ENCODE measurements around the gene LSM12.
A peak's percentile ranks its signal among the peaks of the same experiment; 100 is the strongest.

LSM12 gene

GRCh38 chr17:44095647-44096496, 29.4 kb upstream of the LSM12 start:
- DNase-seq = no peak

DNA sequence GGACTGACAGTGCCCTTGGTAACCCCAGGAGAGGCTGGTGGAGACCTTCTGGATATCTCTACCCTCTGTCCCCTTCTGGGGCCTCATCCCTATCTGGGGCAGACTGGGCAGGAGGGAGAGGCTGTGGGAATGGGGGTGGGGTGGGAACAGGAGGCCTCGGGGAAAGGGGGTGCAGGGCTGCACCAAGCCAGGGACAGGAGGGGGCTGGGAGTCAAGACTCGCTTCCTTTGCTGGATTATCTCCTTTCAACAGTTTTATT, 28.8 kb upstream of the LSM12 start:
- DNase-seq = no peak

GRCh38 chr17:44094701-44095387, 28.4 kb upstream of the LSM12 start:
- no peak for DNase-seq

DNA sequence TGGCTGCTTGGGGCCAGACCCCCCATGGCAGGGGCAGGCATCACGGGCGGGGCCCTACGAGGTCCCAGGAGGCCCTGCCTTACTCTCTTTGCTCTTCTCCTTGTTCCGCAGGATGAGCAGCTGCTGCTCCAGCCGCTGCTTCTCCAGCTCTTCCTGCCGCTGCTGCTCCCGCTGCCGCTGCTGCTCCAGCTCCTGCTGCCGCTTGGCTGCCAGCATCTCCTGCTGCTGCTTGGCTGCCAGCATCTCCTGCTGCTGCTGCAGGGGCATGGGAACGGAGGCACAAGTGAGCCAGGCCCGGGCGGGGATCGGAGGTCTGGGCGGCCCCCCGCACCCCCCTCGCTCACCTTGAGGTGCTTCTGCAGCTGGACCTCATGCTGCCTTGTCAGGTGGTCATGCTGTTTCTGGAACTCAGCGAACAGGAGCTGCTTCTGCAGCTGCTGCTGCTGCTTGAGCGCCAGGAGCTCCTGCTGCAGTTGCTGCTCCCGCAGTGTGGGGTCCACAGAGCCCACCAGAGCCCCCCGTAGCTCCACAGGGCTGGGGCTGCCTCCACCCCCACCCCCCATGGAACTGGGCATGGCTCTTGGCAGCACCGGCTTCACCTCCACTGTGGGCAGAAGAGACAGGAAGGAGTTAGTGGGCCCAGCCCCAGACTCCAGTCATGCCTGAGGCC, 26.9 kb upstream of the LSM12 start:
- DNase-seq = no peak

- DNase-seq = no peak
Observed at GRCh38 chr17:44092051-44092450, 25.6 kb upstream of the LSM12 start.

DNA sequence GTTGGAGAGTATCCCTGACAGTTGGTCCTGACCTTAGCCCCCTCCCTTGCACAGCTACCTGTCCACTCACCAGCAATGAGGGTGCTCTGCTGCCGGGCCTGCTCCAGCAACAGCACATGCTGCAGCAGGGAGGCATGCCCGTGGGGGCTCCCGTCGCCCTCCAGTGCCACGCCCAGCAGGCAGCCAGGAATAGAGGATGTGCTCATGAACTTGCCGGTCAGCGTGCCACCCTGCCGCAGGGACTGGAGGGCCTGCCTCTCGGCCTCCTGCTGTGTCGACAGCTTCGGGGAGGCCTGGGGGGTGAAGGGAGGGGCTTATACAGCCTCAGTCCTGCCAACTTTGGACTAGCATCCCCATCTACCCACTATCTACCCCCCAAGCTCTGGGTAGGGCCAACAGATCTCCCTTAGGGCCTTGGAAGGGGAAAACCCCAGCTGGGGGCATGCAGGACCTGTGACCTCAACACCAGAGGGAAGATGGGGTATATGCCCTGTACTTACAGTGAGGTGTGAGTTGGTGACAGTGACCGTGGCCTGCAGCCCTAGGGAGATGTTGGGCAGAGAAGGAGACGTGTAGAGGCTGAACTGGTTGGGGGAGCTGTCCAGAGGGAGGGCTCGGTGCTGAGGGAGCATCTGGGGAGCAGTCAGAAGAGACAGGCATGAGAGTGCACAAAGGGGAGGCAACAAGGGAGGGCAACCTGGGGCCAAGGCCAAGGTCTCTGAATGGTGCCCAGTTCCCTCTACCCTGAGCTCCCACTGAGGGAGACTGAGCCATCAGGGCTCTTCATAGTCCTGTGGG, 24.9 kb upstream of the LSM12 start:
- no peak for DNase-seq

DNA sequence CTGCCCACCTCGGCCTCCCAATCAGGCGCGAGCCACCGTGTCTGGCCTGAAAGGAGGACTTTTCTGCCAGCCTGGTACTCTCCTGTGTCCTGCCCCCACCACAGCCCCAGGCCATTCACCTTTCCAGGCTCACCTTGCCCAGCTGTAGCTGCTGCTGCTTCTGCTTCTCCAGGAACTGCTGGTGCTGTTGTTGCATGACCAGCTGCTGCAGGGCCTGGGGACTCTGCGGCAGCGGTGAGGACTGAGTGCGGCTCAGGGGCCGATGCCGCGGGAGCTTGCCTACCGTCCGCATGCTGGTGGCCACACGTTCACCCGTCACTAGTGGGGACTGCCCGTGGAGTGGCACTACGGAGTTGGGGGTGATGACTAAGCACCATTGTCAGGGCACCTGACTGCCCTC, 21.8 kb upstream of the LSM12 start:
- no peak for DNase-seq

DNA sequence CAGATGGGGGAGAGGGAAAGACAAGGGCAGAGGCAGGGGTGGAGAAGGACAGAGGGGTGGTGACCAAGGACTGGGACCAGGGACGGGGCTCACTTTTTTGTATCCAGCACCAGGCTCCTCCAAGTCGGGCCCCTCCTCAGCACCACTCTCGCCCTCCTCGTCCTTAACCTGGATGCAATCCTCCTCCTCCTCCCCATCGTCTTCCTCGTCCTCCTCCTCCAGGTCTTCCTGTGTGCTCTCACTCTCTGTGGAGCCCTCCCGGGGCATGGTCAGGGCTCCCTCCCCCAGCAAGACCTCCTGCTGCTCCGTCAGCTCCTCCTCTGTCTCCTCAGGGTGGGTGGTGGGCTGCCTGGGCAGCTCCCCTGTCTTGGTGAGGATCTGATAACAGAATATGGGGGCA, 20.8 kb upstream of the LSM12 start:
- DNase-seq = no peak

GRCh38 chr17:44086364-44087311, 20.2 kb upstream of the LSM12 start:
- DNase-seq = peak; percentile 60

- no peak for DNase-seq
Observed at GRCh38 chr17:44085908-44086307, 19.4 kb upstream of the LSM12 start.

- DNase-seq = no peak
Observed at GRCh38 chr17:44084921-44085320, 18.4 kb upstream of the LSM12 start.

DNA sequence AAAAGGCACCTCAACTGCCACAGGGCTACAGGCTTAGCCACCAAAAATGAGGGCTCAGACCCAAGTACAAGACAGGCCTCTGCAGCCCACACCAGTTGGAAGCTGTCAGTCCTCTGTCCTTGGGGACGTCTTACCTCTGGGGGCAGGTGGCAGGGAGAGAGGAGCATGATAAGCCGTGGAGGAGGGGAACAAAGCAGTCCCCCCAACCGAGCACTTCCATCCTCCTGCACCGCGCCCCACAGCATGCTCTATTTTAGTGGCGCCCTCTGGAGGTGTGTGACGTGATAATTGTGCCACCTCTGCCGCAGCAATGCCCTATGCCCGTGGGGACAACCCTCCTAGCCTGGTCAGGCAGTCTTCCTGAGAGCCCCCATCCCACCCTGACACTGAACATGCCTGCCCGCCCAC, 17.7 kb upstream of the LSM12 start:
- peak; percentile 39 for DNase-seq

GRCh38 chr17:44083250-44083849, 16.9 kb upstream of the LSM12 start:
- no peak for DNase-seq

DNA sequence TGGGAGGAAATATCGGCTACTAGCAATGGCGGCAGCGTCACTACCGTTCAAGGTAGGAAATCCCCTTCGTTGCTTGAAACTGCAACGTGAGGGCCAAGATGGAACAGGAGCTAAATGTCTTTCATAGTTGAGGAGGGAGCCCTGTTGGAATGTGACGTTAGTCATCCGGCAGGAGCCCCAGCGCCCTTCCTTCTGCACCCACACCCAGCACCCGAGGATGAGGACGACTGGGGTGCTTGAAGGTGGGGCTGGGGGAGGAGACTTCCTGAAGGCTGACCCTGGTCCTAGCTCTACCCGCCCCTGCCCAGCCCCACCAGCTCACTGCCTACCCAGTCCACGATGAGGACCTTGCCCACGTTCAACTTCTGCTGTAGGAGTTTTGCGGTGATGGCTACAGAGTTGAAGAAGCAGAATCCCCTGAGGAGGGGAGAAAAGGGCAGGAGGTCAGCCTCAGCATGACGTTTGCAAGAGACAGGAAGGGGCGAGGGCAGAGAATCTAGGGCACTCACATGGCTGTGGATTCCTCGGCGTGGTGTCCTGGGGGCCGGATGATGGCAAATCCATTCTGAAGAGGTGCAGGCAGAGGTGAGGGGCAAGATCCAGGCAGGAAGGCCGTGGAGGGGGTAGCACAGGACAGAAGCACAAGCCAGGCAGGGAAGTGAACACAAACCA, 15.9 kb upstream of the LSM12 start:
- DNase-seq = no peak

DNA sequence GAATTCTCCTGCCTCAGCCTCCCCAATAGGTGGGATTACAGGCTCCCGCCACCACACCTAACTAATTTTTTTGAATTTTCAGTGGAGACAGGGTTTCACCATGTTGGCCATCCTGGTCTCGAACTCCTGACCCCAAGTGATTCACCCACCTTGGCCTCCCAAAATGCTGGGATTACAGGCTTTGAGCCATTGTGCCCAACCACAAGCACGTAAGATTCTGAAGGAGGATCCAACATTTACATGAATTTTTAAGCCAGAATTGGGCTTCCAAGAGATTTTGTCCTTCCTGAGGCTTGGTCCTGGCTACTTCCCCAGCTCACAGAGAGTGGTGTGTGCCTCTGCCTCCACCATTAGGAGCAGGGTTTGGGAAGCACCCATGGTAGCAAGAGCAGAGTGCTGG, 15.2 kb upstream of the LSM12 start:
- DNase-seq = no peak

DNA sequence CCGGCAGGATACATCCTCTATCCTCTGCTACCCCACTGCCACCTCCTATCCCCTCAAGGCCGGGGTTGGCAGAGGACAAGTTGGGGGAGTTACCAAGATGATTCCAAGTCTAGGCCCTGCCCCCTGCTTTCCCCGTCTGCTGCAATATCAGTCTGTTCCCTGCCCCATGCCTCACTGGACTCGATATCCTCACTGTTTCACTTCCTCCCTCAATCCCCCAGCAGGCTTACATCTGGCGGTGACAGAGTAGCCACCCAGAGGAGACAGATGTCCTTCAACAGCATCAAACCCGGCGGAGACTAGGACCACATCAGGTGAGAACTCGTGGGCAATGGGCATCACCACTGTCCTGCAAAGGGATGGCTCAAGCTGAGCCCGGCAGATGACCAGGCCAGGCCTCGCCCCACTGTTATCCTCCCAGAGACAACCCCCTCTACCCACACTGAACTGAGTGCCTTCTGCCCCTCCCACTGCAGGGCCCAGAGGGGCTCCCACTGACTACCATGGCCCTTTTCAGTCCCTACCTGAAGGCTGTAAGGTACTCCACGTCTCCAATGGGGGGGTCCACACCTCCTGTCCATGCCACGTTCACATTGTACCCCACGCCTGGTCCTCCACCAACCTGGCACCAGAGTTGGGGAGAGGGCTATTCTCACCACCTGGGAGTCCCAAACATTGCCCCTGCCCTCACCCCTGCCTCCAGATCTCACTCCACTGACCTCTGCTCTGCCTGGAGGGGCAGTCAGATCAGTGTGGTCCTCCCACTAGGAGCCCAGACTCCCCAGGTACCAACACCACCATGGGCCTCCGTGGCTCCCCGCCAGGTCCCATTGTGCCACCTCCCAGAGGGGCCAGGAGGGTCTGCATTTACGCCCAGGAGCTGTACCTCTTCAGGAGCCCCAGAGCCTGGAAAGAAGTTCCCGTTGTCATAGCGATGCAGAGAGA, 13.7 kb upstream of the LSM12 start:
- no peak for DNase-seq

DNA sequence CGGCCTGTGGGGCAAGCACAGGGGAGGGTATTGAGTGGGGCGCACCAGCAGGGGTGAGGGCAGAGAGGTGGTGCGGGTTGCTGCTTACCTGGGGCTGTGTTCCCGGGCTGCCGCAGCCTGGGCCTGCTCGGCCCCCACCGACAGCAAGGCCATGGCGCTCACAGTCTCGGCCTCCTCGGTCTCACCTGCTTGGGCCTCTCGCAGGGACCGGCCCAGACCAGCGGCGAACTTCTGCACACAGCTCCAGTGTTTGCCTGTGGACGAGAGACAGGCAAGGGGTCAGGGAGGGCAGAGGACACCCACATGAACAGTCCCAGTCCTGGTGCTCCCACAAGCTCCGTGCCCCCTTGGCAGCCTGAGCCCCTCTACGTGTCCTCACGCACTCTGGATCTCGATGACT, 11.9 kb upstream of the LSM12 start:
- DNase-seq = no peak

DNA sequence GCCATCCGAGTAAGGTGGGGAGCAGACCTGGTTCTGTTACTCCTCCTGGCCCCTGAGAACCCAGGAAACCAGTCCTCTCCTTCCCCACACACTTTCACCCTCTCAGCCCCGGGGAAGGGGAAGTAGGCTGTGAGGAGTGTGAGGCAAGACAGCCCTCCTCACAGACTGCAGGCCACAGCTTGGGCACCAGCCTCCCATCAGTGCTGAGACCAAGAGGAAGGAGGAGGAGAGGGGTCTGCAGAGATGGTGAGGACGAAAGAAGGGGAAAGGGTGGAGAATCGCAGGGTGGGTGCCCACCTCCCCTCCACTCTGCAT, 11.1 kb upstream of the LSM12 start:
- no peak for DNase-seq

DNA sequence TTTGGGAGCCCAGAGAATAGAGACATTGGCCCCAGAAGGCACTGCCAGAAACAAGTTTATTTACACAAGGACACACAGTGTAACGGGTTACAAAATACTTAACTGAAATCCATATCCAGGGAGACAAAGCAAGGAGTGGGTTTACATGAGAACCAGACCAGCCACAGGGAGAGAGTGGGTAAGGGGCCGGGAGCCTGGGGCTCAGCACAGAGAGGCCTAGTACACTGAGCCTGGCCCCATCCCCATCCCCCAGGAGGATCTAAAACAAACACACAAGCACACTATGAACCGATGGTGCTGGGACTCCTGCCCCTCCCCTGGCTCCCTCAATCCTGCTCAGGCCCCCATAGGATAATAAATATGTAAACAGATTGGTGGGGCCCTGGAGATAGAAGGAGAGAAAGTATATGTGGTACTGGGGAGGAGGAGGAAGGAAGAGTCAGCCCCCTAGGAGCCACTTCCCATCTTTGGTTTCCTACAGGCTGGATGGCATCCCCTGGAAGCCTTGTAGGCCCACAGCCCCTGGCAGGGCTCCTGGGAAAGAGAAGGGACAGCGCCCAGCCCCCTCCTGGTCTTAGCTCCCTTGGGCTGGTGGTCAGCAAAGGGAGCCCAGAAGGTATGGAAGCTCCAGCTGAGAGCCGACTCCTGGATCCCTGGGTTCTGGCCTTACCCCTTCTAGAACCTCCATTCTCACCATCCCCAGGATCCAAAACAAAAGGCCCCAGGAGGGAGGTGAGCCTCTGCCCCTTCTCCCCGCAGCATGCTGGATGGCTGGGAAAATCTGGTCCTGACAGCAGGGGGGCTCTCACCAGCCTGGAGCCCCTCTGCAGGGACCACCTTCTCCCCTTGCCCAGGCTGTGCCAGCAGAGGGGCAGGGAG, 10.5 kb upstream of the LSM12 start:
- DNase-seq = no peak
